ENCODE data around the gene SLC39A11. TPM values are rescaled to one million over a fixed set of nuclear protein-coding genes. Genes with fewer than 3 reads are reported as not detected.

The SLC39A11 gene
- total RNA-seq, 1 experiment from 2014 or later, result 46.4 TPM

GRCh38 chr17:73010414-73010813 is 82.1 kb downstream of the SLC39A11 start:
- H3K9ac ChIP-seq (ENCODE audit: low read length), result no peak overlapping the region
- intact Hi-C loops (cut with micrococcal nuclease), result loop anchor here (5.0 kb wide), 1 partner anchor 82 kb away; the partner anchor contains the start of gene SLC39A11

More at GRCh38 chr17:73010414-73010813, 82.1 kb downstream of the SLC39A11 start:
- no peak for ATAC-seq
- H3K4me3 ChIP-seq (replicated peaks in 1 of 2; ENCODE audit: low read depth in 1 of 2, low read length in 2 of 2), result no peak overlapping the region
- no peaks in the 10 kb centered on the region for H3K27me3 ChIP-seq (ENCODE audit: insufficient read depth, low read length)
- H3K79me2 ChIP-seq (ENCODE audit: insufficient read depth, low read length), result no peaks in the 10 kb centered on the region
- H3K9me3 ChIP-seq (ENCODE audit: control insufficient read depth in 1 of 2, insufficient read depth in 1 of 2, low read depth in 1 of 2, low read length in 2 of 2), result no peaks in the 10 kb centered on the region
- no peak overlapping the region for H3K4me2 ChIP-seq (ENCODE audit: low read length)
- DNase-seq (ENCODE audit: low read depth, low spot score), result no peak
- no peak overlapping the region for H2AFZ ChIP-seq (ENCODE audit: low read depth, low read length, poor library complexity, severe bottlenecking)
- H3K4me1 ChIP-seq (ENCODE audit: control insufficient read depth in 1 of 2, insufficient read depth in 2 of 2, low read length in 2 of 2), result peaks cover 13 to 19% of the 10 kb centered on the region in 2 experiments
- CTCF ChIA-PET, result interaction anchor here (1.6 kb wide), 1 partner anchor 25 kb away, joined by 4 read pairs; no protein-coding TSS in a partner anchor
- no peak for TF ChIP-seq CEBPB (IDR thresholded peaks at IDR 0.05; ENCODE audit: low read depth)
- no peak for TF ChIP-seq ZFX (IDR thresholded peaks at IDR 0.05)
- no peak for TF ChIP-seq ZBTB33 (IDR thresholded peaks at IDR 0.05; ENCODE audit: extremely low read depth, insufficient replicate concordance, low read length)
- no peak for TF ChIP-seq EGR1 (IDR thresholded peaks at IDR 0.05; ENCODE audit: low read depth)
- no peak for TF ChIP-seq ZNF274 (IDR thresholded peaks at IDR 0.05; ENCODE audit: low read depth, low read length)
- TF ChIP-seq REST (IDR thresholded peaks at IDR 0.05; ENCODE audit: low read depth), result no peak
- no peak for TF ChIP-seq SRF (IDR thresholded peaks at IDR 0.05; ENCODE audit: low read depth)
- no peak for TF ChIP-seq POLR2A (IDR thresholded peaks at IDR 0.05; ENCODE audit: borderline replicate concordance, extremely low read depth, insufficient read depth, insufficient read length)
- no peak for TF ChIP-seq JUND (IDR thresholded peaks at IDR 0.05)
- TF ChIP-seq CTCF (IDR thresholded peaks at IDR 0.05 in 2 of 3, conservative IDR thresholded peaks at IDR 0.05 in 1 of 3; ENCODE audit: borderline replicate concordance in 1 of 3, insufficient read depth in 1 of 3, low read depth in 2 of 3, low read length in 2 of 3), result no peak
- no peak overlapping the region for H3K27ac ChIP-seq (ENCODE audit: low read depth, low read length)
- POLR2A ChIA-PET, result no interaction called here
- BruUV-seq (replicated peaks), result no TSS peak
- H4K20me1 ChIP-seq (ENCODE audit: insufficient read depth), result no peaks in the 10 kb centered on the region
- no peaks in the 10 kb centered on the region for H3K36me3 ChIP-seq (ENCODE audit: control insufficient read depth in 1 of 2, insufficient read depth in 2 of 2, low read length in 2 of 2)
- H3K9me2 ChIP-seq (ENCODE audit: insufficient read depth), result no peaks in the 10 kb centered on the region
- RAD21 ChIA-PET (ENCODE audit: low non-redundant PET in 1 of 2, low total read pairs in 2 of 2, uncharacterized antibody in 2 of 2, unreplicated experiment in 2 of 2), result no interaction called here
